Measurements from ENCODE around the gene RESP18.

RESP18 gene

GRCh38 chr2:219284501-219285372 lies 47.8 kb downstream of the RESP18 start:
- Histone ChIP-seq H3K9me3 (ENCODE audit: control insufficient read depth in 2 of 2, low read length in 2 of 2) (no peaks in the 10 kb centered on the region), H3K4me3 (ENCODE audit: low read length in 2 of 2) (no peak overlapping the region), H3K27ac (ENCODE audit: low read length) (no peak overlapping the region), H3K27me3 (ENCODE audit: control insufficient read depth in 1 of 2, insufficient read depth in 2 of 2, low read length in 2 of 2) (no peaks in the 10 kb centered on the region), H3K9ac (ENCODE audit: low read length in 2 of 2) (no peak overlapping the region), H3K4me1 (ENCODE audit: control insufficient read depth, insufficient read depth, low read length) (peaks cover 42% of the 10 kb centered on the region), H3K36me3 (ENCODE audit: control insufficient read depth in 2 of 2, insufficient read depth in 2 of 2, low read length in 2 of 2) (peaks cover 46 to 48% of the 10 kb centered on the region in 2 donors)

- Histone ChIP-seq H3K27ac (ENCODE audit: low read length) (no peak overlapping the region), H3K4me3 (ENCODE audit: low read length in 2 of 2) (no peak overlapping the region), H3K36me3 (ENCODE audit: control insufficient read depth in 2 of 2, insufficient read depth in 2 of 2, low read length in 2 of 2) (peaks cover 46 to 48% of the 10 kb centered on the region in 2 donors), H3K9me3 (ENCODE audit: control insufficient read depth in 2 of 2, low read length in 2 of 2) (no peaks in the 10 kb centered on the region), H3K27me3 (ENCODE audit: control insufficient read depth in 1 of 2, insufficient read depth in 2 of 2, low read length in 2 of 2) (no peaks in the 10 kb centered on the region), H3K9ac (ENCODE audit: low read length in 2 of 2) (peak overlapping the region in 1 of 2 donors; percentile 21), H3K4me1 (ENCODE audit: control insufficient read depth, insufficient read depth, low read length) (peaks cover 46% of the 10 kb centered on the region)
Measured at GRCh38 chr2:219282943-219283581, 49.5 kb downstream of the RESP18 start.

GRCh38 chr2:219282375-219282774 lies 50.2 kb downstream of the RESP18 start:
- Histone ChIP-seq H3K9me3 (ENCODE audit: control insufficient read depth in 2 of 2, low read length in 2 of 2) (no peaks in the 10 kb centered on the region), H3K9ac (ENCODE audit: low read length in 2 of 2) (no peak overlapping the region), H3K36me3 (ENCODE audit: control insufficient read depth in 2 of 2, insufficient read depth in 2 of 2, low read length in 2 of 2) (peaks cover 46 to 48% of the 10 kb centered on the region in 2 donors), H3K4me3 (ENCODE audit: low read length in 2 of 2) (no peak overlapping the region), H3K27me3 (ENCODE audit: control insufficient read depth in 1 of 2, insufficient read depth in 2 of 2, low read length in 2 of 2) (no peaks in the 10 kb centered on the region), H3K4me1 (ENCODE audit: control insufficient read depth, insufficient read depth, low read length) (peaks cover 53% of the 10 kb centered on the region), H3K27ac (ENCODE audit: low read length) (no peak overlapping the region)

GRCh38 chr2:219281588-219281987 lies 51.0 kb downstream of the RESP18 start:
- Histone ChIP-seq H3K9ac (ENCODE audit: low read length in 2 of 2) (peak overlapping the region in 1 of 2 donors; percentile 47), H3K36me3 (ENCODE audit: control insufficient read depth in 2 of 2, insufficient read depth in 2 of 2, low read length in 2 of 2) (peaks cover 46% of the 10 kb centered on the region in 2 donors), H3K9me3 (ENCODE audit: control insufficient read depth in 2 of 2, low read length in 2 of 2) (no peaks in the 10 kb centered on the region), H3K27me3 (ENCODE audit: control insufficient read depth in 1 of 2, insufficient read depth in 2 of 2, low read length in 2 of 2) (no peaks in the 10 kb centered on the region), H3K4me3 (ENCODE audit: low read length in 2 of 2) (no peak overlapping the region), H3K27ac (ENCODE audit: low read length) (no peak overlapping the region), H3K4me1 (ENCODE audit: control insufficient read depth, insufficient read depth, low read length) (peaks cover 53% of the 10 kb centered on the region)

- H3K27me3 ChIP-seq (ENCODE audit: control insufficient read depth in 1 of 2, insufficient read depth in 2 of 2, low read length in 2 of 2), result no peaks in the 10 kb centered on the region
- no peaks in the 10 kb centered on the region for H3K9me3 ChIP-seq (ENCODE audit: control insufficient read depth in 2 of 2, low read length in 2 of 2)
- no peak overlapping the region for H3K4me3 ChIP-seq (ENCODE audit: low read length in 2 of 2)
- peak overlapping the region; percentile 9 to 42 for H3K9ac ChIP-seq (ENCODE audit: low read length in 2 of 2)
- H3K27ac ChIP-seq (ENCODE audit: low read length), result peak overlapping the region; percentile 95
- peaks cover 51% of the 10 kb centered on the region for H3K4me1 ChIP-seq (ENCODE audit: control insufficient read depth, insufficient read depth, low read length)
- H3K36me3 ChIP-seq (ENCODE audit: control insufficient read depth in 2 of 2, insufficient read depth in 2 of 2, low read length in 2 of 2), result peaks cover 45 to 46% of the 10 kb centered on the region in 2 donors
Measured at GRCh38 chr2:219280651-219281050, 51.9 kb downstream of the RESP18 start.

- Histone ChIP-seq H3K4me1 (ENCODE audit: control insufficient read depth, insufficient read depth, low read length) (peaks cover 47% of the 10 kb centered on the region), H3K36me3 (ENCODE audit: control insufficient read depth in 2 of 2, insufficient read depth in 2 of 2, low read length in 2 of 2) (peaks cover 43% of the 10 kb centered on the region in 2 donors), H3K9me3 (ENCODE audit: control insufficient read depth in 2 of 2, low read length in 2 of 2) (no peaks in the 10 kb centered on the region), H3K27ac (ENCODE audit: low read length) (peak overlapping the region; percentile 95), H3K4me3 (ENCODE audit: low read length in 2 of 2) (peak overlapping the region; percentile 90 to 93), H3K9ac (ENCODE audit: low read length in 2 of 2) (peak overlapping the region; percentile 90 to 94), H3K27me3 (ENCODE audit: control insufficient read depth in 1 of 2, insufficient read depth in 2 of 2, low read length in 2 of 2) (no peaks in the 10 kb centered on the region)
Measured at GRCh38 chr2:219279916-219280516, 52.5 kb downstream of the RESP18 start.

- Histone ChIP-seq H3K4me3 (ENCODE audit: low read length in 2 of 2) (peak within 1 kb of the TSS; percentile 90 to 93), H3K27ac (ENCODE audit: low read length) (peak within 1 kb of the TSS; percentile 95), H3K9ac (ENCODE audit: low read length in 2 of 2) (peak within 1 kb of the TSS; percentile 90 to 94), H3K36me3 (ENCODE audit: control insufficient read depth in 2 of 2, insufficient read depth in 2 of 2, low read length in 2 of 2) (peaks cover 36 to 38% of the 10 kb centered on the region in 2 donors), H3K27me3 (ENCODE audit: control insufficient read depth in 1 of 2, insufficient read depth in 2 of 2, low read length in 2 of 2) (no peaks in the 10 kb centered on the region), H3K4me1 (ENCODE audit: control insufficient read depth, insufficient read depth, low read length) (peaks cover 49% of the 10 kb centered on the region), H3K9me3 (ENCODE audit: control insufficient read depth in 2 of 2, low read length in 2 of 2) (no peaks in the 10 kb centered on the region)
Measured at GRCh38 chr2:219279151-219279915, 53.2 kb downstream of the RESP18 start, which contains the start of gene DNAJB2. DNAJB2 (plus strand) TSS chr2:219279366; CDS start chr2:219279834, 468 bp downstream.

- peak overlapping the region; percentile 95 for H3K27ac ChIP-seq (ENCODE audit: low read length)
- no peaks in the 10 kb centered on the region for H3K9me3 ChIP-seq (ENCODE audit: control insufficient read depth in 2 of 2, low read length in 2 of 2)
- peak overlapping the region; percentile 52 to 75 for H3K9ac ChIP-seq (ENCODE audit: low read length in 2 of 2)
- peaks cover 30 to 32% of the 10 kb centered on the region in 2 donors for H3K36me3 ChIP-seq (ENCODE audit: control insufficient read depth in 2 of 2, insufficient read depth in 2 of 2, low read length in 2 of 2)
- peaks cover 55% of the 10 kb centered on the region for H3K4me1 ChIP-seq (ENCODE audit: control insufficient read depth, insufficient read depth, low read length)
- H3K4me3 ChIP-seq (ENCODE audit: low read length in 2 of 2), result peak overlapping the region; percentile 21 to 66
- no peaks in the 10 kb centered on the region for H3K27me3 ChIP-seq (ENCODE audit: control insufficient read depth in 1 of 2, insufficient read depth in 2 of 2, low read length in 2 of 2)
Measured at GRCh38 chr2:219278655-219279150, 53.8 kb downstream of the RESP18 start.

GRCh38 chr2:219277703-219278654 lies 54.6 kb downstream of the RESP18 start:
- peaks cover 56% of the 10 kb centered on the region for H3K4me1 ChIP-seq (ENCODE audit: control insufficient read depth, insufficient read depth, low read length)
- peak overlapping the region; percentile 95 for H3K27ac ChIP-seq (ENCODE audit: low read length)
- peak overlapping the region; percentile 36 to 66 for H3K4me3 ChIP-seq (ENCODE audit: low read length in 2 of 2)
- peak overlapping the region; percentile 52 to 75 for H3K9ac ChIP-seq (ENCODE audit: low read length in 2 of 2)
- peaks cover 24 to 25% of the 10 kb centered on the region in 2 donors for H3K36me3 ChIP-seq (ENCODE audit: control insufficient read depth in 2 of 2, insufficient read depth in 2 of 2, low read length in 2 of 2)
- no peaks in the 10 kb centered on the region for H3K27me3 ChIP-seq (ENCODE audit: control insufficient read depth in 1 of 2, insufficient read depth in 2 of 2, low read length in 2 of 2)
- no peaks in the 10 kb centered on the region for H3K9me3 ChIP-seq (ENCODE audit: control insufficient read depth in 2 of 2, low read length in 2 of 2)

All from stomach smooth muscle (tissue), 2 donors.